ENCODE results near the gene AUTS2.

AUTS2 gene

DNA sequence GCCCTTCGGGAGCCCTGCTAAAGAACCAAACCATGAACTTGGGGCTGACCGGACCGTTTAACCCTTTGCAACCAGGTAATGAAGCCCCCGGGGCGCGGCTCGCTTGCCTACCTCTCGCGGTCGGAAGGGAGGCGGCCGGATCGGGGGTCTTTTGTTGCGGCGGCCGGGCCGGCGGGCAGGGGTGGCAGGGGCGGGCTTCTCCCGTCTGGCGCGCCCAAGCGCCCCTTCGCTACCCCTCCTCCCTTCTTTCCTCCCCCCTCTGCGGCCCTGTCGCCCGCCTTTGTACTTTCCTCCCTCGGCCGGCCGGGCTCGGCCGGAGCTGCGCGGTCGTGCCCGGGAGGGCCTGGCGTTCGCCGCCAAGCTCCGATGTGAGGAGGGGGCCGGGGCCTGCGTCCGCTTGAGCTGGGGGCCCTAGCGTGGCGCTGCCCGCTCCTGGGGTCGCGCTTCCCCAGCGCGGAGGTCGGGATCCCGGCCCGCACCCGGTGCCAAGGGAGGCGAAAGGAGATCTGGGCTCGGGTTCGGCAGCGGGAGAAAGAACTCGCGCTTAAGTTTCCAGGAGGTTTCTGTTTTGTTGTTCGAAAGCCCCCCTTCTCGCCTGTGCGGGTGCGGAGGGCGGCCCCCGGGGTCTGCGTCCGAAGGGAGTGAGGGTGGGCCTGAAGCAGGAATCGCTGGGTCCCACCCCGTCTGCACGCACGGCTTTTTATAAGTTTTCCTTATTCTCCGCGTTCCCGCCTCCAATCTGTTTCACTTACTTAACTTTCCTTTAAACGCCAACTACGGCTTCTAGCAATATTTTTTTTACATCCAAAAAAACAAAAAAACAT, 1096.9 kb downstream of the AUTS2 start:
- DNase-seq = no peak

DNA sequence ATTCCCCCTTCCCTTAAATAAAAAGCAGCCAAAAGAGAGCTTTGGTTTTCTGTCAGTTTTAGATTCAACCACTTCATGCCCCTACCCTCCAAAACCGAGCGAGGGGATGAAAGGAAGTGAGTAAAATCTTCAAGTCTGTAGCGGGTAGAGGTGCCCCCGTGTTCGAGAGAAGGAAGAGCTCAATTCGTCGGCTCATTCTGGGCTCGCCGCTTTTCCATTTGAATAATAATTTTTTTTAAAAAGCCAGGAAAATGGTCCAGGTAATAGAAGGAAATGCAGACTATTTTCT, 1097.5 kb downstream of the AUTS2 start:
- no peak for DNase-seq

- DNase-seq = no peak
Measured at GRCh38 chr7:70696201-70696754, 1098.0 kb downstream of the AUTS2 start.

- DNase-seq = peak in 1 of 2 experiments; percentile 43
Measured at GRCh38 chr7:70698219-70698832, 1100.1 kb downstream of the AUTS2 start.

- DNase-seq = no peak
Measured at GRCh38 chr7:70699271-70699670, 1101.0 kb downstream of the AUTS2 start.

GRCh38 chr7:70700055-70700940, 1102.0 kb downstream of the AUTS2 start:
- peak in 1 of 2 experiments; percentile 23 for DNase-seq

GRCh38 chr7:70700941-70701425, 1102.7 kb downstream of the AUTS2 start:
- DNase-seq = no peak

- DNase-seq = no peak
Measured at GRCh38 chr7:70701477-70701876, 1103.2 kb downstream of the AUTS2 start.

GRCh38 chr7:70701991-70702390, 1103.7 kb downstream of the AUTS2 start:
- no peak for DNase-seq

DNA sequence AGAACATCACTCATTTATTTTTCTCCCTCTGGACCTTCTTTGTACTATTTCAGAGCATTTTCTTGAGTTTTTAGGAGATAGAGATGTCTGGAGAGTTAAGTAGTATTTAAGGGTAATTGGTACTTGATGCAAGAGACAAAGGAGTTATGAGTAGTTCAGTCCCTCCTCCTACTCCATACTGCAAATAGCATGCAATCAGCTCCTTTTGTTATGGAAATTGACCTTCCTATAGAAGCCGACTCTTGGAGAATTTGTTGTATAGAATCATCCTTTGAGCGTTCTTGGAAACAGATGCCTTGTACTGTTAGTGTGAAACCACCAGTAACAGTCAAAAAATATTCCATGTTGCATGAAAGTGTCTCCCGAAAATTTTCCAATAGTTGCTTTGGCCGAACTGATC, 1105.5 kb downstream of the AUTS2 start:
- DNase-seq = no peak

DNA sequence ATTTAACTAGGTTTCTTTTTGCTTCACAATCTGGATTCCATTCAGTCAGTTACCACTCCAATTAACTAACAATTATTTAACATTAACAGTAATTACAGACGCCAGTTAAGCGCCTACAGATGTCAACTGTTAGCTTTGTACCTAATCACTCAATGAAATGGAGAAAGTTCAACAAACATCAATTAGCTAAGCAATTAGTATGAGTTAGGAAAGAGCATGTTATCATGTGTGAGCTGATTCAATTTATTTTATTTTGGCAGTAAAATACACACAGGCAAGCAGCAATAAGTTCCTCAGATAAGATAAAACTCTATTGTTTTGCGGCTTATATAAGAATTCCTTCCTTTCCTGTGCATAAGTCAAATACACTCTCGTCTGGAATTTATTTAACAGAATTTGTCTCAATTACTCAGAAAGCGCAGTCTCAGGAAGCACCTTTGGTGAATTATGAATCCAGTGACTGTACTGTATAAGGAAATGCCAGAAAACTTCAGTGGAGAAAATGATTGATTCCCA, 1106.6 kb downstream of the AUTS2 start:
- no peak for DNase-seq

- DNase-seq = no peak
Measured at GRCh38 chr7:70706204-70706603, 1107.9 kb downstream of the AUTS2 start.

- no peak for DNase-seq
Measured at GRCh38 chr7:70706698-70707097, 1108.4 kb downstream of the AUTS2 start.

DNA sequence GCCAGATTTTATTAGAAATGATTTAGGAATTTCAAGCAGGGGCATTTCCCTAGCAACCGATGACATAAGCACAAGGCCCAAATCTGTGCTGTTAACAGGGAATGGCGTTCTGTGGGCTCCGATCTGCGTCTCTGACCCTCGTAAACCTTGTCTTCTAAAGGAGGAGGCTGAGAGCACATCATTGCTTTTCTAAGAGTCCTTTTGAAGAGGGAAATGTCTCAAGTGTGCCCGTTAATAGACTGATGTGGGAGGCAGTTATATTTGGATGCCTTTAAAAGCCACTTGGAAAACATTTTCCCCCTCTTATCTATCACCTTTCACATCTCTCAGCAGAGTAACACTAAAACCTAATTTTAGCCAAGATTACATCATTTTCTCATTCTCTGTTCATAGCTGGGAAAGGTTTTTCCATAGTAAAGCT, 1109.6 kb downstream of the AUTS2 start:
- peak; percentile 72 for DNase-seq

DNA sequence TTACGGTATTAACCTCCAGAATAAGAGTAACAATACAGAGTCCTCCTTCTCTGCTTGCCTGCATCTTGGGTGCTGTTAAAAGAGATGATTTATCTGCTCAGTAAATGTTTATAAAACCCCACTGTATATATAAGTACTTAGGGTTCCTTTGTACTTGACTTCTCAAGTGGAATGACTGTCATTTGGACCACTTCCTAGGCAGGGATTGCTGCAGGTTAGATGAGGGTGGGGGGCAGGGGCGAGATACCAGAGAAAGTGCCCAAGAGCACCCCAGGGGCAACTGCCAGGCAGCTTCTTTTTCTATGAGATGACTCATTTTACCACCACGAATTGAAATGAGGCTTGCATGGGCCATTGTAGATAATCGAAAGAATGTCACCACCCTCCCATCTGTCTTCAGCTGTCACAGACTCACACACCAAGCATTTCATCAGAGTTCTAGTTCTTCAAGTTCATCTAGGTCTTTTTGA, 1111.8 kb downstream of the AUTS2 start:
- peak; percentile 45 to 77 for DNase-seq

DNA sequence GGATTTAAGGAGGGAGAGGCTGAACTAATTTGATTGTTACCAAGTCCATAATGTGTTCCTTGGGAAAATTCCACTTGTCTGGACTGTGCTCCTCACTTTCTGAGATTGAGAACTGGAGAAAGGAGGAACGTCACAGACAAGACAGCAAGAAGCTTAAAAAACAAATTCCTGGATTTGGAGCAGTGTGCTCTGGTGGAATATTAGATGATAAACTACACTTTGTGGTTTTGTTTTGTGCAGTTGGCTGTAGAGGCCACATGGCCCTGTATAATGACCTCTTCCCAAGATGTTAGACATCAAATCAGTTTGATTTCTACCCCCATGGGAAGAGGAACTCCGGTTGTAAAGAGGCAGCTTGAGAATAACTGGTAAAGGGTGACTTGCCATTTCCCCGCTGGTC, 1112.4 kb downstream of the AUTS2 start:
- DNase-seq = no peak

- peak; percentile 52 to 68 for DNase-seq
Measured at GRCh38 chr7:70711452-70711851, 1113.2 kb downstream of the AUTS2 start.

DNA sequence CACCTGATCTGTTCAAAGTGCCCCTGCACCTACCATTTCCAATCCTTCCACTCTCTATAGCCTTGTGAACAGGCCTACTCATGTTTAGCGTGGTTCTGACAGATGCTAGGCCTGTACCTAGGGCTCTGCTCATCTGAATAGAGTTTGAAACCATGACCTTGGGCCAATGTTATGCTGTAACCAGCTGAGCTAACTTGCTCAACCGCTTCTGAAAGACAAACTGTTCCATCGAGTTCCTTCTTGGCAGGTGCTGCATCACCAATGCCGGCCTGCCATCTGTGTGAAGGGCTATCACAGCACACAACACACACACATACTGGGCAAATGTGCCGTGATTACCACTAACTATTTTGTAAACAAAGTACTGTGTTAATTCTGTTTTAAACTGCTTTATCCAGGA, 1114.7 kb downstream of the AUTS2 start:
- DNase-seq = no peak

DNA sequence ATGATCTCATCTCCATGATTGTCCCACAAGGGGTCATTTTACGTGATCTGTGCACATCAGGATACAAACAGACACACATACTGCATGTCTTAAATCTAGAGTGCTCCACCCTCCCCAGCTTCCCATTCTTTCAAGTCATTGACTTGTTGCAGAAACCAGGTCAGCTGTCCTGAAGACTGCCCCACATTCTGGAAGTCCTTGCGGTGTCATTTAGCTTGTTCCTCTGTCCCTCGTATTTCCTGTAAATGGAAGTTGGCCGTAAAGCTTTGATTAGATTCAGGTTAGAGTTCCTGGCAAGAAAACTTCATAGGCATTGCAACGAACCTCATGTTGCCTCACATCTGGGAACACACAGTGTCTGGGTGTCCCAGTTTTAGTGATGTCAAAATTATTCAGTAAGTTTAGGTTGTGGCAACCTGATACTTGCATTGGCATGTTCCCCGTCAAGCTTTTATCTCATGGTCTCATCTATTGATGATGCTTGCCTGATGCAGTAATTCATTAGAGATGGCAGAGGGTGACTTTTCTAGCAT, 1116.3 kb downstream of the AUTS2 start:
- no peak for DNase-seq

- no peak for DNase-seq
Measured at GRCh38 chr7:70717553-70718329, 1119.5 kb downstream of the AUTS2 start.

GRCh38 chr7:70719125-70719524, 1120.8 kb downstream of the AUTS2 start:
- DNase-seq = no peak

Measured in NCI-H187 (cell line).